Measurements from ENCODE around the gene BIN2. TPM values are rescaled to one million over a fixed set of nuclear protein-coding genes. Genes with fewer than 3 reads are reported as not detected.
"Not testable (repeated sequence)": the region's sequence is repeated elsewhere in the genome, so short reads cannot be mapped to it uniquely, and the experiment has no call there.

BIN2 gene
- total RNA-seq, 2 donors from 2014 or later = 93.6 to 115 TPM

DNA sequence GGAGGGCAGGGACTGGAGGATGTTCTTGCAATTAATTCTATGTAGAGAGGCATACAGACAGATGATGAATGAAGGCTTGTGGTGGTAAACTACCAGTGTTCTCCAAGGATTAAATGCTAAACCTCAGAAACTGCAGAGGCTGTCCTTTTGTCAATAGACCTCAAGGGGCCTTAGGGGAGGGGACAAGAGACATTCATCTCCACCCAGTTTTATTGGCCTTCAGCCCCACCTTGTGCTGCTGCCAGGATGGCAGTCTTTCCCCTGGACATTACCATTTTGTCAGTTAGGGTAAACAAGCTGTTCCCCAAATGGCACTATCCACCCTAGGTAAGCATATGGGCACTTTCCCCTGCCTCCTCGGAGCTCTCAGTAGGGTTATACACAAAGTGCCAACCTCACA is 48.9 kb downstream of the BIN2 start:
- Mint-ChIP-seq H3K27ac (no peak overlapping the region), H3K36me3 (no peaks in the 10 kb centered on the region), H3K27me3 (no peaks in the 10 kb centered on the region), H3K9me3 (no peaks in the 10 kb centered on the region), H3K4me3 (no peak overlapping the region), H3K4me1 (ENCODE audit: low read depth in 2 of 2) (peaks cover 10 to 13% of the 10 kb centered on the region in 2 donors)
- no peak for DNase-seq (ENCODE audit: low spot score)
- no peak for ATAC-seq

DNA sequence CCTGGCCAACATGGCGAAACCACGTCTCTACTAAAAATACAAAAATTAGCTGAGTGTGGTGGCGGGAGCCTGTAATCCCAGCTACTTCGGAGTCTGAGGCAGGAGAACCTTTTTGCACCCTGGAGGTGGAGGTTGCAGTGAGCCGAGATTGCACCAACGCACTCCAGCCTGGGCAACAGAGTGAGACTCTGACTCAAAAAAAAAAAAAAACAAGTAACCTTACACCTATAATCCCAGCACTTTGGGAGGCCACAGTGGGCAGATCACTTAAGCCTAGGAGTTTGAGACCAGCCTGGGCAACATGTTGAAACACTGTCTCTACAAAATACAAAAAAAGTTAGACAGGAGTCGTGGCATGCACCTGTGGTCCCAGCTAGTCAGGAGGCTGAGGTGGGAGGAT is 51.2 kb downstream of the BIN2 start:
- H3K36me3 Mint-ChIP-seq, H3K27me3 Mint-ChIP-seq, H3K27ac Mint-ChIP-seq: not testable (repeated sequence)

GRCh38 chr12:51270951-51271518 is 52.9 kb downstream of the BIN2 start:
- Mint-ChIP-seq H3K4me3 (peak overlapping the region; percentile 89), H3K36me3 (no peaks in the 10 kb centered on the region), H3K9me3 (no peaks in the 10 kb centered on the region), H3K4me1 (ENCODE audit: low read depth in 2 of 2) (peaks cover 20 to 26% of the 10 kb centered on the region in 2 donors), H3K27me3 (no peaks in the 10 kb centered on the region), H3K27ac (peak overlapping the region; percentile 43 to 88)
- no peak for DNase-seq (ENCODE audit: low spot score)
- no peak for ATAC-seq

More for the DNA sequence above, 51.2 kb downstream of the BIN2 start:
- not testable (repeated sequence) for DNase-seq (ENCODE audit: low spot score); ATAC-seq; H3K9me3 Mint-ChIP-seq; H3K4me3 Mint-ChIP-seq
- H3K4me1 Mint-ChIP-seq (ENCODE audit: low read depth in 2 of 2) = peaks cover 19 to 22% of the 10 kb centered on the region in 2 donors

DNA sequence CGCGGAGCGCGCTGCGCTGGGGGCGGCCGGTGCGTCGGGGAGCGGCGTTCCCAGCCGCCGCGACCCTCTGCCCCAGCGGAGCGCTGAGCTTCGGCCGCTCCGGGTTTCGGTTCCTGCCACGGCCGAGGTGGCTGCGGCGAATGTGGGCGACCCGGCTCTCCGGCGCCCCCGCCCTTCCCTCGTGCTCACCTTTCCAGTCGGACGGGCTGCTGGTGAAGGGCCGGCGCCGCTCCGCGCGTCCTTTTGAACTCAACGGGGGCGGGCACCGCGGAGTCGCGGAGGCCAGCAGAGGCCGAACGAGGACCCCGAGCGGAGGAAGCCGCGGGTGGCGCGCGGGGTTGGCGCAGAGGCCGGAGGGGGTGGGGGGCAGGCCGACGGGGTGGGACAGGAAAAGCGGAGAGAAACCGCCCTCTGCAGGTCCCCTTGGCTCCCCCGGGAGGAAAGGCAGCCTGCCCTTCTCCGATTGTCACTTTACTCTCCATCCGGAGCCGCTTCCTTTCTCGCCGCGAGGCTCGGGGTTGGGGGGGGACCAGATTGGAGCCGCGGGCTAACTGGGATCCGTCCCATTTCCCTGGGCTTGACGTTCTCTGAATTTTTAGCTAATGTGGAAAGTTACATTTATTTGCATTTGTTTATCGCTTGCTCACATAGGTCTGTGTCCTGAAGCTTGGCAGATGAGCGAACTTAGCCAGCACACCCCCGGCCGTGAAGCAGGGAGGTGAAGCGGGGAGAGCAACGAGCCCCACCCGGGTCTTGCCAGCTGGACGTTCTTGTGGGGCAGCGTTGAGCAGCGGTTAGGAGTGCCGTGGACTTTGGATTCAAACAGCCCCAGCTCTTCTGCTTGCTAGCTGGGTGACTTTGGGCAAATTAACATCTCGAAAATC is 53.7 kb downstream of the BIN2 start, which contains the start of gene SMAGP:
Gene SMAGP, minus strand, starts transcription at position 349 of the 884 bp plus-strand sequence. CDS start 1,137 bp downstream, outside the sequence.
- Mint-ChIP-seq H3K27me3 (no peaks in the 10 kb centered on the region), H3K4me3 (peak within 1 kb of the TSS; percentile 89), H3K36me3 (peaks cover 3% of the 10 kb centered on the region), H3K4me1 (ENCODE audit: low read depth in 2 of 2) (peaks cover 28 to 30% of the 10 kb centered on the region in 2 donors), H3K9me3 (no peaks in the 10 kb centered on the region), H3K27ac (peak within 1 kb of the TSS; percentile 50 to 88)
- DNase-seq (ENCODE audit: low spot score) (peak; percentile 76), ATAC-seq (peak; percentile 78 to 85)

GRCh38 chr12:51269174-51270066 is 54.6 kb downstream of the BIN2 start:
- ATAC-seq = peak in 1 of 2 donors; percentile 55
- peak overlapping the region; percentile 86 for H3K4me3 Mint-ChIP-seq
- H3K27ac Mint-ChIP-seq = peak overlapping the region; percentile 50 to 73
- no peak for DNase-seq (ENCODE audit: low spot score)
- peaks cover 5% of the 10 kb centered on the region for H3K36me3 Mint-ChIP-seq
- H3K27me3 Mint-ChIP-seq = no peaks in the 10 kb centered on the region
- peaks cover 35% of the 10 kb centered on the region in 2 donors for H3K4me1 Mint-ChIP-seq (ENCODE audit: low read depth in 2 of 2)
- H3K9me3 Mint-ChIP-seq = no peaks in the 10 kb centered on the region

- DNase-seq (ENCODE audit: low spot score) = no peak
- peak overlapping the region; percentile 81 for H3K4me3 Mint-ChIP-seq
- peaks cover 25 to 31% of the 10 kb centered on the region in 2 donors for H3K4me1 Mint-ChIP-seq (ENCODE audit: low read depth in 2 of 2)
- peak; percentile 87 for ATAC-seq
- peaks cover 5% of the 10 kb centered on the region for H3K36me3 Mint-ChIP-seq
- H3K9me3 Mint-ChIP-seq = no peaks in the 10 kb centered on the region
- peak overlapping the region; percentile 44 to 76 for H3K27ac Mint-ChIP-seq
- H3K27me3 Mint-ChIP-seq = no peaks in the 10 kb centered on the region
Observed at GRCh38 chr12:51265024-51265423, 59.0 kb downstream of the BIN2 start.

DNA sequence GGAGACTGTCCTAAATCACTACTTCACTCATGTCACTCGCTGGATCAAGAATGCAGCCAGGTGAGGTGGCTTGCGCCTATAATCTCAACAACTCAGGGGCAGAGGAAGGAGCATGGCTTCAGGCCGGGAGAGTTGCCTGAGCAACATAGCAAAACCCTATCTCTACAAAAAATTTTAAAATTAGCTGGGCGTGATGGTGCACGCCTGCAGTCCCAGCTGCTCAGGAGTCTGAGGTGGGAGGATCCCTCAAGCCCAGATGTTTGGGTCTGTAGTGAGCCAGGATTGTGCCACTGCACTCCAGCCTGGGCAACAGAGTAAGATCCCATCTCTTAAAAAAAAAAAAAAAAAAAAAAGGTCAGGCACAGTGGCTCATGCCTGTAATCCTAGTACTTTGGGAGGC is 59.7 kb downstream of the BIN2 start:
- ATAC-seq = no peak
- no peak for DNase-seq (ENCODE audit: low spot score)
- peaks cover 23 to 28% of the 10 kb centered on the region in 2 donors for H3K4me1 Mint-ChIP-seq (ENCODE audit: low read depth in 2 of 2)
- H3K27me3 Mint-ChIP-seq = no peaks in the 10 kb centered on the region
- no peaks in the 10 kb centered on the region for H3K9me3 Mint-ChIP-seq
- peak overlapping the region; percentile 81 for H3K4me3 Mint-ChIP-seq
- peaks cover 5% of the 10 kb centered on the region for H3K36me3 Mint-ChIP-seq
- peak overlapping the region in 1 of 2 donors; percentile 28 for H3K27ac Mint-ChIP-seq

- ATAC-seq = no peak
Observed at GRCh38 chr12:51263341-51263740, 60.6 kb downstream of the BIN2 start.

GRCh38 chr12:51262758-51263177 is 61.2 kb downstream of the BIN2 start:
- peak overlapping the region in 1 of 2 donors; percentile 19 for H3K27ac Mint-ChIP-seq
- H3K4me1 Mint-ChIP-seq (ENCODE audit: low read depth in 2 of 2) = peaks cover 17 to 19% of the 10 kb centered on the region in 2 donors
- no peaks in the 10 kb centered on the region for H3K27me3 Mint-ChIP-seq
- no peak for DNase-seq (ENCODE audit: low spot score)
- H3K9me3 Mint-ChIP-seq = no peaks in the 10 kb centered on the region
- no peak for ATAC-seq
- H3K4me3 Mint-ChIP-seq = no peak overlapping the region
- H3K36me3 Mint-ChIP-seq = peaks cover 5% of the 10 kb centered on the region

More at GRCh38 chr12:51263341-51263740, 60.6 kb downstream of the BIN2 start:
- Mint-ChIP-seq H3K27ac (no peak overlapping the region), H3K36me3 (peaks cover 5% of the 10 kb centered on the region), H3K4me1 (ENCODE audit: low read depth in 2 of 2) (peaks cover 17 to 22% of the 10 kb centered on the region in 2 donors), H3K27me3 (no peaks in the 10 kb centered on the region), H3K9me3 (no peaks in the 10 kb centered on the region), H3K4me3 (no peak overlapping the region)
- no peak for DNase-seq (ENCODE audit: low spot score)

- not testable (repeated sequence) for H3K4me1 Mint-ChIP-seq (ENCODE audit: low read depth in 2 of 2); H3K9me3 Mint-ChIP-seq; H3K27me3 Mint-ChIP-seq; H3K4me3 Mint-ChIP-seq; ATAC-seq; H3K27ac Mint-ChIP-seq; H3K36me3 Mint-ChIP-seq; DNase-seq (ENCODE audit: low spot score)
Observed at GRCh38 chr12:51259600-51259999, 64.4 kb downstream of the BIN2 start.

GRCh38 chr12:51254536-51254935 is 69.4 kb downstream of the BIN2 start:
- Mint-ChIP-seq H3K27me3 (no peaks in the 10 kb centered on the region), H3K27ac (no peak overlapping the region), H3K4me3 (no peak overlapping the region), H3K4me1 (ENCODE audit: low read depth in 2 of 2) (peaks cover 4 to 7% of the 10 kb centered on the region in 2 donors), H3K36me3 (no peaks in the 10 kb centered on the region), H3K9me3 (no peaks in the 10 kb centered on the region)
- ATAC-seq = no peak
- no peak for DNase-seq (ENCODE audit: low spot score)

GRCh38 chr12:51253276-51253675 is 70.7 kb downstream of the BIN2 start:
- Mint-ChIP-seq H3K9me3 (no peaks in the 10 kb centered on the region), H3K27me3 (no peaks in the 10 kb centered on the region), H3K4me3 (no peak overlapping the region), H3K4me1 (ENCODE audit: low read depth in 2 of 2) (peaks cover 7 to 10% of the 10 kb centered on the region in 2 donors), H3K36me3 (no peaks in the 10 kb centered on the region), H3K27ac (no peak overlapping the region)
- DNase-seq (ENCODE audit: low spot score) (no peak), ATAC-seq (no peak)

GRCh38 chr12:51247523-51248206 is 76.3 kb downstream of the BIN2 start:
- Mint-ChIP-seq H3K27ac (peak overlapping the region; percentile 87 to 93), H3K9me3 (no peaks in the 10 kb centered on the region), H3K27me3 (no peaks in the 10 kb centered on the region), H3K4me1 (ENCODE audit: low read depth in 2 of 2) (peaks cover 36 to 39% of the 10 kb centered on the region in 2 donors), H3K4me3 (no peak overlapping the region), H3K36me3 (peaks cover 6% of the 10 kb centered on the region)
- ATAC-seq (peak in 1 of 2 donors; percentile 22), DNase-seq (ENCODE audit: low spot score) (no peak)
